ENCODE data around the gene PITPNM3.
A peak's percentile ranks its signal among the peaks of the same experiment; 100 is the strongest.

PITPNM3 gene

GRCh38 chr17:6548034-6548433 lies 8.3 kb downstream of the PITPNM3 start:
- Mint-ChIP-seq H3K4me1 (peaks cover 25% of the 10 kb centered on the region), H3K27ac (no peak overlapping the region)
- DNase-seq, result no peak

GRCh38 chr17:6547336-6547735 lies 9.0 kb downstream of the PITPNM3 start:
- Mint-ChIP-seq H3K4me3 (no peak overlapping the region), H3K4me1 (peaks cover 21% of the 10 kb centered on the region), H3K27me3 (ENCODE audit: low read depth, poor library complexity) (peaks cover 51% of the 10 kb centered on the region), H3K9me3 (no peaks in the 10 kb centered on the region), H3K27ac (no peak overlapping the region), H3K36me3 (ENCODE audit: low read depth) (no peaks in the 10 kb centered on the region)
- TF ChIP-seq CTCF (IDR thresholded peaks at IDR 0.05), result no peak
- DNase-seq, result no peak

More at GRCh38 chr17:6548034-6548433, 8.3 kb downstream of the PITPNM3 start:
- Mint-ChIP-seq H3K9me3 (no peaks in the 10 kb centered on the region), H3K36me3 (ENCODE audit: low read depth) (no peaks in the 10 kb centered on the region), H3K4me3 (no peak overlapping the region), H3K27me3 (ENCODE audit: low read depth, poor library complexity) (peaks cover 53% of the 10 kb centered on the region)
- no peak for TF ChIP-seq CTCF (IDR thresholded peaks at IDR 0.05)

GRCh38 chr17:6546069-6546718 lies 10.2 kb downstream of the PITPNM3 start:
- Mint-ChIP-seq H3K36me3 (ENCODE audit: low read depth) (no peaks in the 10 kb centered on the region), H3K9me3 (no peaks in the 10 kb centered on the region), H3K27ac (no peak overlapping the region), H3K4me1 (peaks cover 24% of the 10 kb centered on the region), H3K4me3 (no peak overlapping the region), H3K27me3 (ENCODE audit: low read depth, poor library complexity) (peaks cover 51% of the 10 kb centered on the region)
- no peak for DNase-seq
- TF ChIP-seq CTCF (IDR thresholded peaks at IDR 0.05), result no peak

- TF ChIP-seq CTCF (IDR thresholded peaks at IDR 0.05), result no peak
- Mint-ChIP-seq H3K27ac (peak overlapping the region; percentile 23), H3K27me3 (ENCODE audit: low read depth, poor library complexity) (peaks cover 51% of the 10 kb centered on the region), H3K4me3 (no peak overlapping the region), H3K4me1 (peaks cover 27% of the 10 kb centered on the region), H3K36me3 (ENCODE audit: low read depth) (no peaks in the 10 kb centered on the region), H3K9me3 (no peaks in the 10 kb centered on the region)
- DNase-seq, result no peak
Measured at GRCh38 chr17:6545291-6545690, 11.1 kb downstream of the PITPNM3 start.

- Mint-ChIP-seq H3K27ac (no peak overlapping the region), H3K36me3 (ENCODE audit: low read depth) (no peaks in the 10 kb centered on the region), H3K4me3 (no peak overlapping the region), H3K9me3 (peaks cover 7% of the 10 kb centered on the region), H3K4me1 (peaks cover 27% of the 10 kb centered on the region), H3K27me3 (ENCODE audit: low read depth, poor library complexity) (peaks cover 50% of the 10 kb centered on the region)
- TF ChIP-seq CTCF (IDR thresholded peaks at IDR 0.05), result no peak
- no peak for DNase-seq
Measured at GRCh38 chr17:6544011-6544370, 12.4 kb downstream of the PITPNM3 start.
